ENCODE data around the gene CFAP161. TPM values are rescaled to one million over a fixed set of nuclear protein-coding genes. Genes with fewer than 3 reads are reported as not detected.
A peak's percentile ranks its signal among the peaks of the same experiment; 100 is the strongest.

CFAP161 gene
- under 1 TPM in 1 of 4 donors, not detected in 3; 0.28 TPM for total RNA-seq
- under 1 TPM in 1 of 3 donors, not detected in 2; 0.03 TPM for polyA plus RNA-seq
- long read RNA-seq, donor 1 = 0 reads
- long read RNA-seq, donor 2 = 0 reads

GRCh38 chr15:81133782-81134461 is at the start of gene CFAP161:
TSS of gene CFAP161 (plus strand) at chr15:81134270. CDS start at chr15:81134330, 60 bp downstream.
- H3K9me3 ChIP-seq = no peaks in the 10 kb centered on the region
- H3K36me3 ChIP-seq (ENCODE audit: insufficient read depth in 1 of 2, low read depth in 1 of 2) = no peaks in the 10 kb centered on the region
- TF ChIP-seq CTCF (IDR thresholded peaks at IDR 0.05) = no peak
- DNase-seq (peak; percentile 82 to 84), ATAC-seq (peak; percentile 50 to 79 (median 57))
- H3K4me1 ChIP-seq = no peaks in the 10 kb centered on the region
- peak within 1 kb of the TSS; percentile 52 for H3K4me3 ChIP-seq
- WGBS, 3 donors = 13 to 15% (median 14%) methylated on average over 33 of the region's 33 CpGs
- no peak within 1 kb of the TSS for H3K27ac ChIP-seq
- intact Hi-C loops (cut with DNase I) = no loop called here
- H3K27me3 ChIP-seq (ENCODE audit: insufficient read depth in 3 of 3, low read length in 2 of 3) = peaks cover 2 to 47% (median 5%) of the 10 kb centered on the region in 3 donors

GRCh38 chr15:81084716-81085115 is 49.4 kb upstream of the CFAP161 start:
- Histone ChIP-seq H3K4me1 (no peaks in the 10 kb centered on the region), H3K36me3 (ENCODE audit: insufficient read depth in 1 of 2, low read depth in 1 of 2) (no peaks in the 10 kb centered on the region), H3K27me3 (ENCODE audit: insufficient read depth in 3 of 3, low read length in 2 of 3) (no peaks in the 10 kb centered on the region), H3K27ac (no peak overlapping the region), H3K9me3 (no peaks in the 10 kb centered on the region), H3K4me3 (no peak overlapping the region)
- ATAC-seq (no peak), DNase-seq (no peak)
- 83 to 93% (median 91%) methylated on average over 4 of the region's 4 CpGs for WGBS, 3 donors
- intact Hi-C loops (cut with DNase I) = no loop called here
- TF ChIP-seq CTCF (IDR thresholded peaks at IDR 0.05) = no peak

GRCh38 chr15:81085213-81085612 is 48.9 kb upstream of the CFAP161 start:
- H3K9me3 ChIP-seq = no peaks in the 10 kb centered on the region
- TF ChIP-seq CTCF (IDR thresholded peaks at IDR 0.05) = no peak
- no peak overlapping the region for H3K27ac ChIP-seq
- no peaks in the 10 kb centered on the region for H3K4me1 ChIP-seq
- H3K4me3 ChIP-seq = no peak overlapping the region
- no peaks in the 10 kb centered on the region for H3K36me3 ChIP-seq (ENCODE audit: insufficient read depth in 1 of 2, low read depth in 1 of 2)
- DNase-seq = no peak
- intact Hi-C loops (cut with DNase I) = no loop called here
- 66 to 74% (median 70%) methylated on average over 2 of the region's 2 CpGs for WGBS, 3 donors
- ATAC-seq = no peak
- H3K27me3 ChIP-seq (ENCODE audit: insufficient read depth in 3 of 3, low read length in 2 of 3) = no peaks in the 10 kb centered on the region

- no peak overlapping the region for H3K27ac ChIP-seq
- no peak for TF ChIP-seq CTCF (IDR thresholded peaks at IDR 0.05)
- H3K36me3 ChIP-seq (ENCODE audit: insufficient read depth in 1 of 2, low read depth in 1 of 2) = no peaks in the 10 kb centered on the region
- H3K4me1 ChIP-seq = no peaks in the 10 kb centered on the region
- intact Hi-C loops (cut with DNase I) = no loop called here
- DNase-seq (no peak), ATAC-seq (no peak)
- H3K27me3 ChIP-seq (ENCODE audit: insufficient read depth in 3 of 3, low read length in 2 of 3) = no peaks in the 10 kb centered on the region
- no peak overlapping the region for H3K4me3 ChIP-seq
- H3K9me3 ChIP-seq = no peaks in the 10 kb centered on the region
- WGBS, 3 donors = 91 to 92% (median 91%) methylated on average over 5 of the region's 5 CpGs
Observed at GRCh38 chr15:81085898-81086297, 48.2 kb upstream of the CFAP161 start.

- Histone ChIP-seq H3K4me3 (no peak overlapping the region), H3K27me3 (ENCODE audit: insufficient read depth in 3 of 3, low read length in 2 of 3) (no peaks in the 10 kb centered on the region), H3K36me3 (ENCODE audit: insufficient read depth in 1 of 2, low read depth in 1 of 2) (no peaks in the 10 kb centered on the region), H3K9me3 (no peaks in the 10 kb centered on the region), H3K4me1 (peaks cover 4% of the 10 kb centered on the region), H3K27ac (no peak overlapping the region)
- no peak for DNase-seq
- no peak for ATAC-seq
- TF ChIP-seq CTCF (IDR thresholded peaks at IDR 0.05) = no peak
- WGBS, 3 donors = 61 to 74% (median 65%) methylated on average over 5 of the region's 5 CpGs
- intact Hi-C loops (cut with DNase I) = no loop called here
Observed at GRCh38 chr15:81087066-81087465, 47.0 kb upstream of the CFAP161 start.

Measured in psoas muscle (tissue), 8 donors.